H1 (cell line): ENCODE results near the gene SLC1A1.

ENCODE experiments used
- CREB1 ChIP-seq: IDR thresholded peaks from 2 replicates; pipeline ENCODE4 v1.6.1; 2012; ENCODE audit warnings: inconsistent platforms
- CTBP2 ChIP-seq: IDR thresholded peaks from 2 replicates; pipeline ENCODE4 v1.7.0; 2011; ENCODE audit warnings: borderline replicate concordance, mild to moderate bottlenecking, moderate library complexity, mixed read lengths, low read length; ENCODE audit not compliant: insufficient read depth, insufficient read length
- EP300 ChIP-seq, 2 experiments: IDR thresholded peaks; 1 replicate in 1 of 2; 2 replicates in 1 of 2; pipeline ENCODE4 v1.6.1; 2011 to 2012; ENCODE audit warnings: low read depth in 2 of 2, low read length in 2 of 2, mild to moderate bottlenecking in 2 of 2, borderline replicate concordance in 1 of 2, inconsistent platforms in 1 of 2, moderate library complexity in 1 of 2
- HDAC2 ChIP-seq, 2 experiments: fragments of 300-600 bp in 1 of 2; sonication (generic) in 1 of 2; IDR thresholded peaks; 2 replicates each; pipeline ENCODE4 v1.6.1; 2011 to 2012; ENCODE audit warnings: low read depth in 2 of 2, low read length in 2 of 2, mild to moderate bottlenecking in 2 of 2, moderate library complexity in 2 of 2, borderline replicate concordance in 1 of 2, inconsistent platforms in 1 of 2
- POLR2A ChIP-seq, 2 experiments: IDR thresholded peaks; 1 replicate in 1 of 2; 2 replicates in 1 of 2; pipeline ENCODE4 v1.6.1; 2011; ENCODE audit warnings: low read depth in 2 of 2, low read length in 2 of 2, mild to moderate bottlenecking in 2 of 2; ENCODE audit errors: control extremely low read depth in 1 of 2
- RNF2 ChIP-seq: fragments of 200-900, 300-1000 bp; sonication (generic); IDR thresholded peaks from 2 replicates; pipeline ENCODE4 v1.7.1; 2016; ENCODE audit warnings: borderline replicate concordance, low read depth, mild to moderate bottlenecking, antibody characterized with exemption, low read length; ENCODE audit not compliant: poor library complexity, severe bottlenecking; ENCODE audit errors: missing control alignments
- SIN3A ChIP-seq, 2 experiments: IDR thresholded peaks in 1 of 2; conservative IDR thresholded peaks in 1 of 2; 2 replicates each; pipeline ENCODE4 v1.6.1; 2011 to 2012; ENCODE audit warnings: low read length in 2 of 2, improper control_type of control experiment in 1 of 2, low read depth in 1 of 2, mild to moderate bottlenecking in 1 of 2
- SIRT6 ChIP-seq: IDR thresholded peaks from one replicate; pipeline ENCODE4 v1.7.1; 2012; ENCODE audit warnings: low read length, inconsistent platforms
- SP2 ChIP-seq: IDR thresholded peaks from 2 replicates; pipeline ENCODE4 v1.6.1; 2012; ENCODE audit warnings: mild to moderate bottlenecking, low read length, inconsistent platforms
- TAF1 ChIP-seq: IDR thresholded peaks from 2 replicates; pipeline ENCODE4 v1.6.1; 2011; ENCODE audit warnings: mild to moderate bottlenecking, low read depth, low read length
- TCF12 ChIP-seq: IDR thresholded peaks from 2 replicates; pipeline ENCODE4 v1.6.1; 2011; ENCODE audit warnings: low read depth, mild to moderate bottlenecking, low read length
- TF ChIP-seq, protein P1 (sequence below), 3 experiments: IDR thresholded peaks; 1 replicate in 2 of 3; 2 replicates in 1 of 3; pipeline versions ENCODE4 v1.5.1 to v1.6.1; 2011; ENCODE audit warnings: low read length in 3 of 3, mild to moderate bottlenecking in 3 of 3, inconsistent platforms in 2 of 3, low read depth in 1 of 3, moderate library complexity in 1 of 3; ENCODE audit not compliant: insufficient read depth in 1 of 3; ENCODE audit errors: control extremely low read depth in 1 of 3

DNA sequence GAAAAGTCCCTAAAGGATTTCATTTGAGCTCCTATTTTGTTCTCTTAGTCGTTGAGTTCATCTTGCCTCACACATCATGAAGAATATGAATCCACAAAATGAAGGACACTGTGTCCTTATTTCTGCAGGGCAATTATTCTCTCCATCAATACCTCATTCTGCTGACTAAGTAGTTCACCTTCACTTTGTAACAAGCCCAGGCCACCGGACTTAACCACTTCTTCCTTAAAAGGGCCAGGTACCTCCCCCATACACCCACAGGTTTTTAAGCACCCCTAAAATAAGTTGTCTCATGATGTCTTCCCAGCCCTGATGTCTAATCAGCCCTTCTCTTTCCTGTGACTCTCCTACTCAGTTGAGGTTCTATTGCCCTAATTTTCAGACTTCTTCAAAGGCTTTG lies 104.7 kb downstream of the SLC1A1 start:
- TF ChIP-seq EP300 (IDR thresholded peaks at IDR 0.05; ENCODE audit: borderline replicate concordance in 1 of 2, low read depth in 2 of 2, low read length in 2 of 2) (no peak), TCF12 (no peak), SIRT6 (no peak), HDAC2 (IDR thresholded peaks at IDR 0.05; ENCODE audit: borderline replicate concordance in 1 of 2, low read depth in 2 of 2, low read length in 2 of 2) (no peak), POLR2A (IDR thresholded peaks at IDR 0.05; ENCODE audit: control extremely low read depth in 1 of 2, low read depth in 2 of 2, low read length in 2 of 2) (no peak), CREB1 (no peak), SIN3A (conservative IDR thresholded peaks at IDR 0.05 in 1 of 2, IDR thresholded peaks at IDR 0.05 in 1 of 2; ENCODE audit: low read depth in 1 of 2, low read length in 2 of 2) (no peak), SP2 (no peak), TAF1 (no peak), RNF2 (no peak), CTBP2 (no peak)
- TF ChIP-seq, protein P1, sequence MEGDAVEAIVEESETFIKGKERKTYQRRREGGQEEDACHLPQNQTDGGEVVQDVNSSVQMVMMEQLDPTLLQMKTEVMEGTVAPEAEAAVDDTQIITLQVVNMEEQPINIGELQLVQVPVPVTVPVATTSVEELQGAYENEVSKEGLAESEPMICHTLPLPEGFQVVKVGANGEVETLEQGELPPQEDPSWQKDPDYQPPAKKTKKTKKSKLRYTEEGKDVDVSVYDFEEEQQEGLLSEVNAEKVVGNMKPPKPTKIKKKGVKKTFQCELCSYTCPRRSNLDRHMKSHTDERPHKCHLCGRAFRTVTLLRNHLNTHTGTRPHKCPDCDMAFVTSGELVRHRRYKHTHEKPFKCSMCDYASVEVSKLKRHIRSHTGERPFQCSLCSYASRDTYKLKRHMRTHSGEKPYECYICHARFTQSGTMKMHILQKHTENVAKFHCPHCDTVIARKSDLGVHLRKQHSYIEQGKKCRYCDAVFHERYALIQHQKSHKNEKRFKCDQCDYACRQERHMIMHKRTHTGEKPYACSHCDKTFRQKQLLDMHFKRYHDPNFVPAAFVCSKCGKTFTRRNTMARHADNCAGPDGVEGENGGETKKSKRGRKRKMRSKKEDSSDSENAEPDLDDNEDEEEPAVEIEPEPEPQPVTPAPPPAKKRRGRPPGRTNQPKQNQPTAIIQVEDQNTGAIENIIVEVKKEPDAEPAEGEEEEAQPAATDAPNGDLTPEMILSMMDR (IDR thresholded peaks at IDR 0.05; ENCODE audit: control extremely low read depth in 1 of 3, insufficient read depth in 1 of 3, low read depth in 1 of 3, low read length in 3 of 3) = no peak
